ENCODE data around the gene ST3GAL4.

DNA sequence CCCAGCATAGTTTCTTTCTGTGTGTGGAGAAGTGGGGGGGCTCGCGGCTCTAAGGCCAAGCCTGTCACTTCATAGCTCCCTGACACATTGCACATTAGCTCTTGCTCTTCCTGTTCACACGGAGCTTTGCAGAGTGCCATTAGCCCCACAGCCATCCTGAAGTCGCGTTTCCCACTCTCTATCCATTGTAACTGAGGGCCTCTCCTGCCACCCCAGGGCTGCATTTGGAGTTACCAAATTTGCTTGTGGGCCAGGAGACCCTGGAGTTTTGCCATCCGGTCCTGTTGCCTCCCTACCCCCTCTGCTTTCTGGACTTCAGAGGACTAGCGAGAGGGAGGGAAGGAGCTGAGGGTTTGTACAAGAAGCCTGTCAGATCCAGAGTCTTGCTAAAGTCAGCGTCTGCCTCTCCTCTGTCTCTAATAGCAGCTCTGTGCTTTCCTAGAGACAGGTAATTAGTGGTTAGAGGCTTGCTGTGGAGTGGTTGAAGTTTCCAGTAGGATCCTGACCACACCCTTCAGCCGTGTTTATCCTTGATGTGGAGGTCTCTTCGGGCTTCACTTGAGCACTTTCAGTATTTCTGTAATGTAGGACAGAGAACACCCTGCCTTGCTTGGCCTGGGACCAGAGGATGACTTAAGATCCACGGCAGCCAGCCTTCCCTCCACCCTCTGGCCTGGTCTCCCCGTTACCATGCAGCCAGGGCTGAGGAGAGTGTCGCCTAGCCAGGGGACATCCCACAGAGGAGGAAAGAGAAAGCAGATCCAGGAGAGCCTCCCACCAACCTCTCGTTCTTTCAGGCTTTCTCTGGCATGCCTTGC, 37.5 kb upstream of the ST3GAL4 start:
- TF ChIP-seq, protein P1, sequence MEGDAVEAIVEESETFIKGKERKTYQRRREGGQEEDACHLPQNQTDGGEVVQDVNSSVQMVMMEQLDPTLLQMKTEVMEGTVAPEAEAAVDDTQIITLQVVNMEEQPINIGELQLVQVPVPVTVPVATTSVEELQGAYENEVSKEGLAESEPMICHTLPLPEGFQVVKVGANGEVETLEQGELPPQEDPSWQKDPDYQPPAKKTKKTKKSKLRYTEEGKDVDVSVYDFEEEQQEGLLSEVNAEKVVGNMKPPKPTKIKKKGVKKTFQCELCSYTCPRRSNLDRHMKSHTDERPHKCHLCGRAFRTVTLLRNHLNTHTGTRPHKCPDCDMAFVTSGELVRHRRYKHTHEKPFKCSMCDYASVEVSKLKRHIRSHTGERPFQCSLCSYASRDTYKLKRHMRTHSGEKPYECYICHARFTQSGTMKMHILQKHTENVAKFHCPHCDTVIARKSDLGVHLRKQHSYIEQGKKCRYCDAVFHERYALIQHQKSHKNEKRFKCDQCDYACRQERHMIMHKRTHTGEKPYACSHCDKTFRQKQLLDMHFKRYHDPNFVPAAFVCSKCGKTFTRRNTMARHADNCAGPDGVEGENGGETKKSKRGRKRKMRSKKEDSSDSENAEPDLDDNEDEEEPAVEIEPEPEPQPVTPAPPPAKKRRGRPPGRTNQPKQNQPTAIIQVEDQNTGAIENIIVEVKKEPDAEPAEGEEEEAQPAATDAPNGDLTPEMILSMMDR (IDR thresholded peaks at IDR 0.05): peak in 1 of 4 experiments; percentile 13
- TF ChIP-seq POLR2A (IDR thresholded peaks at IDR 0.05): no peak
- TF ChIP-seq POLR2AphosphoS5 (IDR thresholded peaks at IDR 0.05): peak; percentile 49
- no peak for TF ChIP-seq EP300 (IDR thresholded peaks at IDR 0.05)
